ENCODE measurements around the gene NOL9.

GRCh38 chr1:6497867-6498575, 56.3 kb downstream of the NOL9 start:
- no peak for TF ChIP-seq CTCF (IDR thresholded peaks at IDR 0.05; ENCODE audit: low read length)
- no peak for TF ChIP-seq EZH2 (IDR thresholded peaks at IDR 0.05; ENCODE audit: borderline replicate concordance, low read length)

Data from OCI-LY1 (cell line).